Uterus (tissue), 4 donors: ENCODE data around the gene DNAH8. TPM values are rescaled to one million over a fixed set of nuclear protein-coding genes. Genes with fewer than 3 reads are reported as not detected.

Experiments used
- DNase-seq, 2 donors: peaks; one replicate each; pipeline ENCODE4 v3.0.0-alpha.2; 2019 to 2020
- H3K27ac ChIP-seq, 2 donors: fragments of 200-600 bp; sonication (generic); 1 replicate in 1 of 2; 2 replicates in 1 of 2; pipeline ENCODE4 v1.5.1; 2016 to 2018
- H3K27me3 ChIP-seq, 2 donors: fragments of 200-600 bp; sonication (generic); one replicate each; pipeline ENCODE4 v1.5.1; 2018 to 2019; ENCODE audit warnings: control low read depth in 1 of 2
- H3K36me3 ChIP-seq, 2 donors: fragments of 200-600 bp; sonication (generic); one replicate each; pipeline ENCODE4 v1.5.1; 2019; ENCODE audit warnings: control low read depth in 1 of 2
- H3K4me1 ChIP-seq, 2 donors: fragments of 200-600 bp; sonication (generic); one replicate each; pipeline ENCODE4 v1.5.1; 2018 to 2019; ENCODE audit warnings: control low read depth in 1 of 2
- H3K4me3 ChIP-seq, 2 donors: fragments of 200-600 bp; sonication (generic); 1 replicate in 1 of 2; 2 replicates in 1 of 2; pipeline ENCODE4 v1.5.1; 2018 to 2019; ENCODE audit warnings: mild to moderate bottlenecking in 1 of 2
- H3K9me3 ChIP-seq, 2 donors: fragments of 200-600 bp; sonication (generic); one replicate each; pipeline ENCODE4 v1.5.1; 2019; ENCODE audit warnings: control low read depth in 1 of 2
- POLR2A ChIP-seq, 2 donors: fragments of 450-650 bp; IDR thresholded peaks; one replicate each; pipeline ENCODE4 v1.6.1; 2016; ENCODE audit warnings: antibody characterized with exemption in 2 of 2, mild to moderate bottlenecking in 1 of 2, moderate library complexity in 1 of 2
- intact Hi-C: fragments of 100-400 bp; cut with DNase I; formaldehyde crosslinking; loops from one replicate; pipeline ENCODE4 v1.15.1; 2023; ENCODE audit warnings: low total_unique reads
- total RNA-seq, 4 donors: library from RNA; depleted of rRNA in 3 of 4; stranded (reverse); fragments of >200 nt in 3 of 4; gene quantifications; one replicate each; pipeline versions ENCODE4 v1.1.0 to v1.2.4, GENCODE V29; 2014 to 2023
- TF ChIP-seq, protein P1 (sequence below), 4 experiments: fragments of 200-600 bp in 2 of 4; fragments of 450-650 bp in 2 of 4; sonication (generic) in 2 of 4; IDR thresholded peaks; one replicate each; pipeline ENCODE4 v1.5.1; 2016 to 2019; ENCODE audit warnings: antibody characterized with exemption in 4 of 4, mild to moderate bottlenecking in 2 of 4, moderate library complexity in 1 of 4
- donor health status: DM: yes; HTN: yes; CAD: no.

DNAH8 gene
- total RNA-seq, 4 donors from 2014 or later, result 0.03 to 0.69 TPM; not detected in 2

DNA sequence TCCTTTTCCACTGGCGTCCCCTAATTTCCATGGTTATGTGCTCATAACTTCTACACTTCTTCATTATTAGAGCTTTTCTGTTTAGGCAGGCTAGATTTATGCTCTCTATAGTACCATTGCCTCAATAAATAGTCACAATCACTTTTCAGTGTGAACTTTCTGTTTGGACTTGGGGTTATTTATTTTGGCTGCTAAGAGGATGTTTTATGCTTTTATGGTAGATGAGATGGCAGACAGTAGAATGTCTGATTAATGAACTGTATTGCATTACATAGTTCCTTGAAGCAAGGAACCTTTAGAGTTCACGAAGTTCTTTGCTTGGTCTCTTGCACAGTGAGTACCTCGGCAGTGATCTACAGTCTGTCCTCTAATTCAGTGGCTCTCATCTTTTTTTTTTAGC, 6.9 kb downstream of the DNAH8 start:
- TF ChIP-seq, protein P1, sequence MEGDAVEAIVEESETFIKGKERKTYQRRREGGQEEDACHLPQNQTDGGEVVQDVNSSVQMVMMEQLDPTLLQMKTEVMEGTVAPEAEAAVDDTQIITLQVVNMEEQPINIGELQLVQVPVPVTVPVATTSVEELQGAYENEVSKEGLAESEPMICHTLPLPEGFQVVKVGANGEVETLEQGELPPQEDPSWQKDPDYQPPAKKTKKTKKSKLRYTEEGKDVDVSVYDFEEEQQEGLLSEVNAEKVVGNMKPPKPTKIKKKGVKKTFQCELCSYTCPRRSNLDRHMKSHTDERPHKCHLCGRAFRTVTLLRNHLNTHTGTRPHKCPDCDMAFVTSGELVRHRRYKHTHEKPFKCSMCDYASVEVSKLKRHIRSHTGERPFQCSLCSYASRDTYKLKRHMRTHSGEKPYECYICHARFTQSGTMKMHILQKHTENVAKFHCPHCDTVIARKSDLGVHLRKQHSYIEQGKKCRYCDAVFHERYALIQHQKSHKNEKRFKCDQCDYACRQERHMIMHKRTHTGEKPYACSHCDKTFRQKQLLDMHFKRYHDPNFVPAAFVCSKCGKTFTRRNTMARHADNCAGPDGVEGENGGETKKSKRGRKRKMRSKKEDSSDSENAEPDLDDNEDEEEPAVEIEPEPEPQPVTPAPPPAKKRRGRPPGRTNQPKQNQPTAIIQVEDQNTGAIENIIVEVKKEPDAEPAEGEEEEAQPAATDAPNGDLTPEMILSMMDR (IDR thresholded peaks at IDR 0.05), result no peak
- TF ChIP-seq POLR2A (IDR thresholded peaks at IDR 0.05), result no peak
- H3K9me3 ChIP-seq, result no peaks in the 10 kb centered on the region
- H3K27ac ChIP-seq, result no peak overlapping the region
- no peaks in the 10 kb centered on the region for H3K27me3 ChIP-seq
- no peak for DNase-seq
- intact Hi-C loops, result no loop called here
- H3K36me3 ChIP-seq, result no peaks in the 10 kb centered on the region
- no peak overlapping the region for H3K4me3 ChIP-seq
- H3K4me1 ChIP-seq, result no peaks in the 10 kb centered on the region

DNA sequence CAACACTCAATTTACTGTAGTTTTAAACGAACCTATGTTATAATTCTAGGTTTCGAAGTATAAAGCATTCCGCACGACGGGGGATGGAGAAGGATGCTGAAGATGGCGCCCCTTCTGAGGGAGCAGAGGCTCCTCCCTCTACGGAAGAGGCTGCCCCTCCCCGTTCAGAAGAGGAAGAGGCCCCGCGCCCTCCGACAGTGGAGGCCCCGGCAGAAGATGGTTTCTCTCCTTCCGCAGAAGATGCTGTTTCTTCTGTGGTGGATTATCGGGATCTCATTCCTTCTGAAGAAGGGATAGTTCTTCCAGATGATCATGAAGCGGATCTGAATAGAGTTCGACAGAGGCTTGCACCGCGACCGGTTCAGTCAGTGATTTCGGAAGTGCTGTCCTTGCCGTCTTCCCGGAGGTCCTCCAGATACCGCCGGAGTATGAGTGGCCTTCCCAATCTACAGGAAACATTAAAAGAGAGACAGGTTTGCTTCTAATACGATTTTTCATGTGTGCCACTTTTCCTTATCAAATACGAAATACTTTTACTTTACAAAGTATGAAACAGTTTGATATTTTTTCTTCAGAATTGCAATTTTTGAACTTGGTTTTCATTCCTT, 7.7 kb downstream of the DNAH8 start:
- TF ChIP-seq, protein P1 (IDR thresholded peaks at IDR 0.05), result no peak
- TF ChIP-seq POLR2A (IDR thresholded peaks at IDR 0.05), result no peak
- intact Hi-C loops, result no loop called here
- Histone ChIP-seq H3K27ac (no peak overlapping the region), H3K27me3 (no peaks in the 10 kb centered on the region), H3K4me1 (no peaks in the 10 kb centered on the region), H3K4me3 (no peak overlapping the region), H3K36me3 (no peaks in the 10 kb centered on the region), H3K9me3 (no peaks in the 10 kb centered on the region)
- DNase-seq, result no peak

DNA sequence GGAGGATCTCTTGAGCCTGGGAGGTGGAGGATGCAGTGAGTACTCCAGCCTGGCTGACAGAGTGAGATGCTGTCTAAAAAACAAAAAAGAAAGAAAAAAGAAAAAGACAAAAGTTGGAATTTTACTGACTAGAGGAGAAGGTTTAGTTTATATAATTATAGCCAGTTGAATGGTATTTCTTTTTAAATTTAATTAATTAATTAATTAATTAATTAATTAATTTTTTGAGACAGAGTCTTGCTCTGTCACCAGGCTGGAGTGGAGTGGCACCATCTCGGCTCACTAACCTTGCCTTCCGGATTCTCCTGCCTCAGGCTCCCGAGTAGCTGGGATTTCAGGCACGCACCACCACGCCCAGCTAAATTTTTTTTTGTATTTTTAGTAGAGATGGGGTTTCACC, 8.7 kb downstream of the DNAH8 start:
- no peak for DNase-seq
- Histone ChIP-seq H3K27me3 (no peaks in the 10 kb centered on the region), H3K4me1 (no peaks in the 10 kb centered on the region), H3K27ac (no peak overlapping the region), H3K36me3 (no peaks in the 10 kb centered on the region), H3K9me3 (no peaks in the 10 kb centered on the region), H3K4me3 (no peak overlapping the region)
- intact Hi-C loops, result no loop called here
- TF ChIP-seq POLR2A (IDR thresholded peaks at IDR 0.05), result no peak
- TF ChIP-seq, protein P1 (IDR thresholded peaks at IDR 0.05), result no peak

DNA sequence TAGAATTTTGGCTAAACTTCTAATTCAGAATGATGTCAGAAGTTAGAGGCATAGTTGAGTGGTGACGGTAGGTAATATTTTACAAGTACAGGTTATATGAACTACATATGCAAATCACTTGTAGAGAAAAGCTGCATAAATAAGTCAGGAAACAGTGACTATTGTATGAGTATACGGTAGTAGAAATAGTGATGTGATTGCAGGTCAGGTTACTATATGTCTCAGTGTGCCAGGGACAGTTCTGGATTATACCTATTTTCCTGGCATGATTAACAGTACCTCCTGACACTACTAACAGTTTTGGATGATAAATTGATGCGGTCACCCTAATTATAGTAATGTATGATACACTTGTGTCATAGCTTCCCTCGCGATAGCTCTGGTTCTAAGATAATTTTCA, 9.2 kb downstream of the DNAH8 start:
- H3K4me1 ChIP-seq, result no peaks in the 10 kb centered on the region
- DNase-seq, result no peak
- intact Hi-C loops, result no loop called here

DNA sequence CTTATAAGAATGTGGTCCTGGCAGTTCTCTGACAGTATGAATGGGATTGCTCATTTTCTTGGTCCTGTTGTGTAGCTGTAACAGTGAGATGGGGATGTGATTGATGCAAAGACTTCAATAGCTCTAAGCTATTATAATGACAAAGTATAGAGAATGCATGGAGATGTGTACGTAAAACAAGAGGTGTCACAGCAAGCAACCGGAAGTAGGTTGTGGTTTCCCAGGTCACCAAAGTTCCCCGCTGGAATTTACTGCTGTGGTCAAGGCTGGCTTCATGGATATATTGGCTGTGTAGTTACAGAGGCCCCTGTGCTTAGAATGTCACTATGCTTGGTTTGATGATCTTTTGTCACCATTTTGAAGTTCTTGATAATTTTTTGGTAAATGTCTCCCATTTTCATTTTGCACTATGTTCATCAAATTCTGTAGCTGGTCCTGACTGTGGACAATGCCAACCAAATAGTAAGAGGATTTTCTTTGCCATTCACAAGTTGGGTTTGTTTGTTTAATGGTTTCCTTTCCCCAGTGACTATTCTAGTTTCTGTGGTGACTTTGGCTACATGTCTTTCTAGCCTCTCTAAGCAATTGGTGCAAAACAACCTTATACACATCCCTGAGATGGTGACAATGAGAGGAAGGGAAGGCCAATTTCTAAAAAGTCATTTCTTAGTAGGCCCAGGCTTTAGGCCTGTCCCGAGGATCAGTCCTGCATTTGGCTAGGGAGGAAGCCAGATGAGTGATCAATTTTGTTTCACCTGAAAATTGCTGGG, 10.5 kb downstream of the DNAH8 start:
- TF ChIP-seq, protein P1 (IDR thresholded peaks at IDR 0.05), result no peak
- TF ChIP-seq POLR2A (IDR thresholded peaks at IDR 0.05), result no peak
- Histone ChIP-seq H3K4me3 (no peak overlapping the region), H3K4me1 (no peaks in the 10 kb centered on the region), H3K9me3 (no peaks in the 10 kb centered on the region), H3K27ac (no peak overlapping the region), H3K36me3 (no peaks in the 10 kb centered on the region), H3K27me3 (no peaks in the 10 kb centered on the region)
- intact Hi-C loops, result no loop called here
- no peak for DNase-seq

More for the DNA sequence above, 9.2 kb downstream of the DNAH8 start:
- TF ChIP-seq POLR2A (IDR thresholded peaks at IDR 0.05), result no peak
- TF ChIP-seq, protein P1 (IDR thresholded peaks at IDR 0.05), result no peak
- H3K4me3 ChIP-seq, result no peak overlapping the region
- no peak overlapping the region for H3K27ac ChIP-seq
- H3K27me3 ChIP-seq, result no peaks in the 10 kb centered on the region
- no peaks in the 10 kb centered on the region for H3K36me3 ChIP-seq
- H3K9me3 ChIP-seq, result no peaks in the 10 kb centered on the region
